Right lobe of liver (tissue), 4 donors: Measurements from ENCODE around the gene ERGIC3.

Source experiments
- CTCF ChIP-seq, 4 donors: fragments of 200-600 bp in 3 of 4; fragments of 450-650 bp in 1 of 4; IDR thresholded peaks; one replicate each; pipeline versions ENCODE4 v1.5.1 to v1.8.0; 2016 to 2022; ENCODE audit warnings: antibody characterized with exemption in 4 of 4, mild to moderate bottlenecking in 2 of 4
- POLR2A ChIP-seq: fragments of 450-650 bp; IDR thresholded peaks from one replicate; pipeline ENCODE4 v1.6.1; 2017; ENCODE audit warnings: antibody characterized with exemption, mild to moderate bottlenecking
- donor health status: DM: no; HTN: no; CAD: no.
- donor health status: DM: no; HTN: no; CAD: no.
- donor health status: DM: no; HTN: yes; CAD: no.

DNA sequence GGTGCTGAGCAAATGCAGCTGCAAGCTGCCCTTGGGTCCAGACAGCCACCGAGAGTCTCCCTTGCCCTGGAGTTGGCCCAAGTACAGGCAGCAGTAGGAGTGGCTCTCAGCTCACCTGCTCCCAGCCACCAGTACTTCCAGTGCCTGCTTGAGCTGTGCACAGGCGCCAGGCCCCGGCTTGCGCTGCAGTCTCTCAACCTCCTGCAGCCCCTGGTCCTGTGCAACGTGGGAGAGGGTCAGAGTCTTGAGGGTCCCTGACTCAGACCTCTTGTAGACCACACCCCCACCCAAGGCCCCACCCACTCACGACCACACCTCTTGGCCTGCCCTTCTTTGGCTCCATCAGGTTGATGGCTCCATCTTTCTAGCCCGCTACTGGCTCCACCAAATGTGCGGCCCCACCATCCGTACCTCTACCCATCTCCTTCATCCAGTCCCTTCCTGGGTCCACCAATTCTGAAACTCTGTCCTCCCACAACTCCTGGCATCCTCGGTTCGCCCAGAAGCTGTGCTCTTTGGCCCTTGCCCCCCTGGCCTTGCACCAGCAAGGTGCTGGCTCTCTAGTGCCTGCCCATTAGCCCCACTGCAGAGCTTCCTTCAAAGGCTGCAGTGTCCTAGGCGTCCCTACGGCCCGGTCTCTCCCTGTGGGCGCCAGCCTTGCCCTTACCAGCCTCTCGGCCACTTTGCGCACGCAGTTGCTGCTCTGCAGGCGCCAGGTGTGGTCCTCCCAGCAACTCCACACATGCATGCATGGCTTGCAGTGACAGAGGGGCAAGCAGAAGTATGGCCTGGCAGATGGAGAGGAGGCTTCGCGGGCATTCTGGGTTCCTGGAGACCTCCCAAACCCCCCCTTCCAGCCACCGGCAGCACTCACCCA lies 57.3 kb downstream of the ERGIC3 start:
- TF ChIP-seq CTCF (IDR thresholded peaks at IDR 0.05) (no peak), POLR2A (no peak)
